C4-2B (cell line): Measurements from ENCODE around the gene DIDO1.

Experiments used
- CTCF ChIP-seq: fragments of 450-650 bp; conservative IDR thresholded peaks from 2 replicates; pipeline ENCODE4 v1.5.1; 2017; ENCODE audit warnings: mild to moderate bottlenecking
- ZFX ChIP-seq: fragments of 450-650 bp; IDR thresholded peaks from 2 replicates; pipeline ENCODE4 v1.6.1; 2017

- TF ChIP-seq CTCF (no peak), ZFX (no peak)
These were observed 38.5 kb downstream of the DIDO1 start for GRCh38 chr20:62887860-62888239.
